H1 (cell line): Measurements from ENCODE around the gene ZCRB1. TPM values are rescaled to one million over a fixed set of nuclear protein-coding genes. Genes with fewer than 3 reads are reported as not detected.

Experiments used
- CTCF ChIA-PET: fragments of 300-600 bp; sonication (Branson Sonifier 250); formaldehyde crosslinking; loops from one replicate; lab custom pipeline; 2021; ENCODE audit not compliant: partially characterized antibody; lab: Charles Lee
- POLR2A ChIA-PET: fragments of 300-600 bp; sonication (Branson Sonifier 250); formaldehyde crosslinking; loops from one replicate; lab custom pipeline; 2021; ENCODE audit warnings: inconsistent platforms; ENCODE audit not compliant: partially characterized antibody; lab: Charles Lee
- DNase-seq, 2 experiments: peaks; one replicate each; pipeline versions ENCODE4 v3.0.0 to v3.0.0-alpha.2; 2010 to 2022; ENCODE audit warnings: low spot score in 2 of 2, low read depth in 1 of 2, mixed read lengths in 1 of 2
- FAIRE-seq: peaks from 2 replicates; lab custom pipeline; 2011; peaks lifted over from hg19 to GRCh38; lab: Jason Lieb, UNC
- H2AFZ ChIP-seq: 2 replicates; pipeline ENCODE4 v1.8.1; 2012; ENCODE audit warnings: low read length, inconsistent platforms
- H2AK5ac ChIP-seq: 2 replicates; pipeline ENCODE4 v1.6.1; 2013; ENCODE audit warnings: low read depth, low read length
- H2BK120ac ChIP-seq: replicated peaks from 2 replicates; pipeline ENCODE3; 2013; ENCODE audit warnings: low read depth, low read length, inconsistent platforms
- H2BK12ac ChIP-seq: 2 replicates; pipeline ENCODE4 v1.6.1; 2013; ENCODE audit warnings: low read depth, low read length
- H2BK15ac ChIP-seq: 2 replicates; pipeline ENCODE4 v1.6.1; 2013; ENCODE audit warnings: low read length
- H2BK20ac ChIP-seq: 2 replicates; pipeline ENCODE4 v1.6.1; 2013; ENCODE audit warnings: low read length
- H2BK5ac ChIP-seq: 2 replicates; pipeline ENCODE4 v1.6.1; 2013; ENCODE audit warnings: low read depth, low read length
- H3K14ac ChIP-seq: 2 replicates; pipeline ENCODE4 v1.6.1; 2013; ENCODE audit warnings: inconsistent platforms; ENCODE audit not compliant: insufficient read length
- H3K18ac ChIP-seq: 2 replicates; pipeline ENCODE4 v1.6.1; 2013; ENCODE audit warnings: low read length; ENCODE audit errors: extremely low read depth
- H3K23ac ChIP-seq: 2 replicates; pipeline ENCODE4 v1.6.1; 2013; ENCODE audit warnings: inconsistent platforms; ENCODE audit not compliant: insufficient read length
- H3K23me2 ChIP-seq: 2 replicates; pipeline ENCODE4 v1.6.1; 2013; ENCODE audit warnings: low read depth, low read length
- H3K27ac ChIP-seq: 2 replicates; pipeline ENCODE4 v1.6.1; 2011; ENCODE audit warnings: low read depth, low read length, inconsistent platforms
- H3K27me3 ChIP-seq, 4 experiments: replicated peaks in 1 of 4; 1 replicate in 1 of 4; 2 replicates in 3 of 4; pipeline versions ENCODE4 v1.6.1 to v1.8.1; 2011 to 2013; ENCODE audit warnings: low read length in 3 of 4, mild to moderate bottlenecking in 3 of 4, inconsistent platforms in 2 of 4, mixed read lengths in 2 of 4, moderate library complexity in 1 of 4; ENCODE audit not compliant: control insufficient read depth in 3 of 4, insufficient read depth in 3 of 4; ENCODE audit errors: extremely low read depth in 1 of 4
- H3K36me3 ChIP-seq, 4 experiments: 2 replicates each; pipeline versions ENCODE4 v1.6.1 to v1.8.1; 2011 to 2013; ENCODE audit warnings: mild to moderate bottlenecking in 4 of 4, low read length in 3 of 4, moderate library complexity in 2 of 4, control low read depth in 1 of 4, inconsistent platforms in 1 of 4; ENCODE audit not compliant: insufficient read depth in 4 of 4, control insufficient read depth in 2 of 4
- H3K4ac ChIP-seq: replicated peaks from 2 replicates; pipeline ENCODE3; 2013; ENCODE audit warnings: low read length, low read depth, mixed read lengths, inconsistent platforms; ENCODE audit not compliant: insufficient read length
- H3K4me1 ChIP-seq, 4 experiments: replicated peaks in 1 of 4; 1 replicate in 1 of 4; 2 replicates in 3 of 4; pipeline versions ENCODE4 v1.6.1 to v1.8.1; 2011 to 2013; ENCODE audit warnings: low read length in 3 of 4, inconsistent platforms in 2 of 4, mixed read lengths in 1 of 4; ENCODE audit not compliant: insufficient read depth in 4 of 4, control insufficient read depth in 3 of 4
- H3K4me2 ChIP-seq, 2 experiments: 2 replicates each; pipeline versions ENCODE4 v1.6.1 to v1.8.1; 2011 to 2013; ENCODE audit warnings: low read depth in 2 of 2, low read length in 2 of 2, control low read depth in 1 of 2, inconsistent platforms in 1 of 2, mild to moderate bottlenecking in 1 of 2; ENCODE audit not compliant: insufficient read depth in 1 of 2
- H3K4me3 ChIP-seq, 4 experiments: fragments of 200-600, 300-600 bp in 1 of 4; sonication (generic), shearing (Covaris generic), sonication (Bioruptor Twin) in 1 of 4; 2 replicates each; pipeline versions ENCODE4 v1.5.1 to v1.8.1; 2011 to 2016; ENCODE audit warnings: low read length in 4 of 4, low read depth in 3 of 4, control low read depth in 2 of 4, inconsistent platforms in 2 of 4, mild to moderate bottlenecking in 2 of 4, mixed read lengths in 1 of 4, moderate library complexity in 1 of 4; ENCODE audit not compliant: insufficient read depth in 2 of 4; ENCODE audit errors: extremely low read depth in 1 of 4
- H3K56ac ChIP-seq: replicated peaks from 2 replicates; pipeline ENCODE3; 2013; ENCODE audit warnings: low read depth, mild to moderate bottlenecking, mixed read lengths, low read length, inconsistent platforms; ENCODE audit not compliant: insufficient read length
- H3K79me1 ChIP-seq: 2 replicates; pipeline ENCODE4 v1.6.1; 2013; ENCODE audit warnings: low read depth, low read length, control low read depth
- H3K79me2 ChIP-seq, 2 experiments: 2 replicates each; pipeline versions ENCODE4 v1.6.1 to v1.8.1; 2012 to 2013; ENCODE audit warnings: low read length in 2 of 2, mild to moderate bottlenecking in 2 of 2, inconsistent platforms in 1 of 2; ENCODE audit not compliant: insufficient read depth in 2 of 2, control insufficient read depth in 1 of 2
- H3K9ac ChIP-seq, 4 experiments: replicated peaks in 1 of 4; 1 replicate in 1 of 4; 2 replicates in 3 of 4; pipeline versions ENCODE4 v1.6.1 to v1.8.1; 2011 to 2013; ENCODE audit warnings: low read depth in 3 of 4, low read length in 3 of 4, control low read depth in 2 of 4, mild to moderate bottlenecking in 2 of 4, moderate library complexity in 2 of 4, inconsistent platforms in 1 of 4; ENCODE audit errors: extremely low read depth in 1 of 4
- H3K9me3 ChIP-seq, 2 experiments: 2 replicates each; pipeline versions ENCODE4 v1.6.1 to v1.8.1; 2012 to 2013; ENCODE audit warnings: mild to moderate bottlenecking in 2 of 2, moderate library complexity in 2 of 2, control low read depth in 1 of 2, inconsistent platforms in 1 of 2, low read depth in 1 of 2, low read length in 1 of 2, mixed read lengths in 1 of 2; ENCODE audit not compliant: insufficient read depth in 2 of 2
- H4K20me1 ChIP-seq, 2 experiments: replicated peaks in 1 of 2; 2 replicates each; pipeline versions ENCODE3 to v1.8.1; 2011 to 2013; ENCODE audit warnings: inconsistent platforms in 2 of 2, low read length in 2 of 2, mild to moderate bottlenecking in 1 of 2; ENCODE audit not compliant: insufficient read depth in 2 of 2, control insufficient read depth in 1 of 2
- H4K5ac ChIP-seq: 2 replicates; pipeline ENCODE4 v1.6.1; 2013; ENCODE audit warnings: low read length, low read depth, mixed read lengths, inconsistent platforms; ENCODE audit not compliant: insufficient read length
- H4K8ac ChIP-seq: 2 replicates; pipeline ENCODE4 v1.8.0; 2013; ENCODE audit warnings: mild to moderate bottlenecking, moderate library complexity, low read length, inconsistent platforms; ENCODE audit not compliant: insufficient read depth; ENCODE audit errors: extremely low read depth
- H4K91ac ChIP-seq: replicated peaks from 2 replicates; pipeline ENCODE3; 2013; ENCODE audit warnings: low read length, mixed read lengths, inconsistent platforms; ENCODE audit not compliant: insufficient read length
- CBX8 ChIP-seq: fragments of 300-800, 300-1000 bp; sonication (generic); IDR thresholded peaks from 2 replicates; pipeline ENCODE4 v1.7.1; 2016; ENCODE audit warnings: low read depth, low read length, borderline replicate concordance
- CEBPB ChIP-seq: IDR thresholded peaks from 2 replicates; pipeline ENCODE4 v1.6.1; 2012; ENCODE audit warnings: low read depth, low read length
- CTBP2 ChIP-seq: IDR thresholded peaks from 2 replicates; pipeline ENCODE4 v1.7.0; 2011; ENCODE audit warnings: borderline replicate concordance, mild to moderate bottlenecking, moderate library complexity, mixed read lengths, low read length; ENCODE audit not compliant: insufficient read depth, insufficient read length
- HDAC2 ChIP-seq, 2 experiments: fragments of 300-600 bp in 1 of 2; sonication (generic) in 1 of 2; IDR thresholded peaks; 2 replicates each; pipeline ENCODE4 v1.6.1; 2011 to 2012; ENCODE audit warnings: low read depth in 2 of 2, low read length in 2 of 2, mild to moderate bottlenecking in 2 of 2, moderate library complexity in 2 of 2, borderline replicate concordance in 1 of 2, inconsistent platforms in 1 of 2
- KDM1A ChIP-seq: fragments of 200-600, 300-600 bp; sonication (generic); IDR thresholded peaks from 2 replicates; pipeline ENCODE4 v1.7.1; 2016; ENCODE audit warnings: mild to moderate bottlenecking, low read length, borderline replicate concordance
- RAD21 ChIP-seq, 2 experiments: IDR thresholded peaks in 1 of 2; conservative IDR thresholded peaks in 1 of 2; 2 replicates each; pipeline ENCODE4 v1.6.1; 2011; ENCODE audit warnings: low read depth in 2 of 2, low read length in 2 of 2, improper control_type of control experiment in 1 of 2, inconsistent platforms in 1 of 2, mild to moderate bottlenecking in 1 of 2, moderate library complexity in 1 of 2
- RNF2 ChIP-seq: fragments of 200-900, 300-1000 bp; sonication (generic); IDR thresholded peaks from 2 replicates; pipeline ENCODE4 v1.7.1; 2016; ENCODE audit warnings: borderline replicate concordance, low read depth, mild to moderate bottlenecking, antibody characterized with exemption, low read length; ENCODE audit not compliant: poor library complexity, severe bottlenecking; ENCODE audit errors: missing control alignments
- TEAD4 ChIP-seq: IDR thresholded peaks from 2 replicates; pipeline ENCODE4 v1.6.1; 2012; ENCODE audit warnings: low read depth, low read length, inconsistent platforms, mixed read lengths
- WGBS, 2 experiments: shearing (Covaris generic) in 1 of 2; methylation state at CpG; one replicate each; pipeline versions ENCODE4 v1.1.6 to v1.1.7; 2013 to 2015; ENCODE audit warnings: low lambda C conversion rate in 2 of 2, mixed read lengths in 2 of 2, inconsistent platforms in 1 of 2, low coverage in 1 of 2, missing lambda C conversion rate in 1 of 2; ENCODE audit not compliant: insufficient replicate concordance in 2 of 2, insufficient coverage in 1 of 2, insufficient read length in 1 of 2; ENCODE audit errors: extremely low coverage in 1 of 2, missing lambda C conversion rate in 1 of 2; 5-methylcytosine and 5-hydroxymethylcytosine counted together
- polyA plus RNA-seq, 7 experiments: library from polyadenylated mRNA; depleted of rRNA in 3 of 7; stranded (reverse) in 5 of 7; unstranded in 2 of 7; fragments of >200 nt in 5 of 7; fragments of 200-250 nt in 2 of 7; gene quantifications; 1 replicate in 5 of 7; 2 replicates in 1 of 7; 4 replicates in 1 of 7; pipeline versions ENCODE4 v1.2.1 to v1.2.3, GENCODE V29; 2011 to 2013; ENCODE audit warnings: missing spikeins in 2 of 7, mixed read lengths in 2 of 7
- total RNA-seq: library from RNA; stranded (reverse); fragmentation: NEBNext Ultra II Directional; extraction: Animal tissue kit (Norgen Biotek cat#: 25700); gene quantifications from 2 replicates; pipeline ENCODE4 v1.2.1, GENCODE V29; 2021
- TF ChIP-seq, protein P1 (sequence below): IDR thresholded peaks from 2 replicates; pipeline ENCODE4 v1.6.1; 2012; ENCODE audit warnings: inconsistent platforms

Gene ZCRB1
- total and polyA plus RNA-seq, 2 of the 8 experiments (the other 6 are each of a cell fraction or from before 2014, with no cell fraction given): 22.0 to 52.5 TPM

DNA sequence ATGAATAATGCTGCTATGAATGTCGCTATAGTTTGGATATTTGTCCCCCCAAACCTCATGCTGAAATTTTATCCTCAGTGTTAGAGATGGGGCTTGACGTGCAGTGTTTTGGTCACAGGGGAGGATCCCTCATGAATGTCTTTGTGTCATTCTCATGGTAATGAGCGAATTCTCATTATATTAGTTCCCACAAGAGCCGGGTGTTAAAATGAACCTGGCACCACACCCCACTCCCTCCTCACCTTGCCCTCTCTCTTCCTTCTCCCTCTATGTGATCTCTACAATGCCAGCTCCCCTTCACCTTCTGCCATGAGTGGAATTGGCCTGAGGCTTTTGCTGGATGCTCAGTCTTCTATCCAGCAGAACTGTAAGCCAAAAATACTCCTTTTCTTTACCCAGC, 50.4 kb downstream of the ZCRB1 start:
- Histone ChIP-seq H4K91ac (no peak overlapping the region), H3K4ac (no peak overlapping the region), H3K9me3 (peaks cover 0 to 5% of the 10 kb centered on the region in 2 experiments; a peak in 1 of 4 replicates), H2BK5ac (no peak overlapping the region), H3K23me2 (no peaks in the 10 kb centered on the region), H3K56ac (no peak overlapping the region), H4K8ac (no peak overlapping the region), H3K4me3 (no peak overlapping the region), H2BK120ac (no peak overlapping the region), H3K4me1 (peaks cover 0 to 2% (median under 1%) of the 10 kb centered on the region in 4 experiments; a peak in 1 of 7 replicates), H4K20me1 (no peaks in the 10 kb centered on the region), H3K79me1 (no peaks in the 10 kb centered on the region), H3K9ac (no peak overlapping the region), H3K27ac (no peak overlapping the region)
- DNase-seq: no peak
- CTCF ChIA-PET: no interaction called here
- TF ChIP-seq HDAC2 (IDR thresholded peaks at IDR 0.05; ENCODE audit: borderline replicate concordance in 1 of 2, low read depth in 2 of 2, low read length in 2 of 2) (no peak), KDM1A (no peak), TEAD4 (no peak), RNF2 (no peak), CTBP2 (no peak), CBX8 (no peak), RAD21 (IDR thresholded peaks at IDR 0.05 in 1 of 2, conservative IDR thresholded peaks at IDR 0.05 in 1 of 2; ENCODE audit: low read depth in 2 of 2, low read length in 2 of 2) (no peak), CEBPB (no peak)
- TF ChIP-seq, protein P1, sequence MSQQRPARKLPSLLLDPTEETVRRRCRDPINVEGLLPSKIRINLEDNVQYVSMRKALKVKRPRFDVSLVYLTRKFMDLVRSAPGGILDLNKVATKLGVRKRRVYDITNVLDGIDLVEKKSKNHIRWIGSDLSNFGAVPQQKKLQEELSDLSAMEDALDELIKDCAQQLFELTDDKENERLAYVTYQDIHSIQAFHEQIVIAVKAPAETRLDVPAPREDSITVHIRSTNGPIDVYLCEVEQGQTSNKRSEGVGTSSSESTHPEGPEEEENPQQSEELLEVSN: no peak
- TF ChIP-seq, all 59 proteins: peak for 0
- no peak overlapping the region for H2BK20ac ChIP-seq
- H2AFZ ChIP-seq: no peak overlapping the region
- H3K23ac ChIP-seq: no peak overlapping the region
- no peak overlapping the region for H2BK15ac ChIP-seq
- no peak overlapping the region for H2BK12ac ChIP-seq
- no peaks in the 10 kb centered on the region for H3K79me2 ChIP-seq
- H4K5ac ChIP-seq: no peak overlapping the region
- H3K18ac ChIP-seq: no peak overlapping the region
- H3K27me3 ChIP-seq: no peaks in the 10 kb centered on the region
- no peak overlapping the region for H3K14ac ChIP-seq
- 88% methylated on average over 4 of the region's 4 CpGs; no CpG with 5 or more reads in 1 of the 2 experiments for WGBS, 2 experiments
- POLR2A ChIA-PET: no interaction called here
- no peak overlapping the region for H3K4me2 ChIP-seq
- FAIRE-seq: no peak
- no peak overlapping the region for H2AK5ac ChIP-seq
- H3K36me3 ChIP-seq: no peaks in the 10 kb centered on the region
